Subcutaneous abdominal adipose tissue (tissue), 5 donors: ENCODE data around the gene MYOCD.

Experiments
- H3K27ac ChIP-seq: one replicate; pipeline ENCODE4 v1.7.0; 2013; ENCODE audit warnings: low read depth, mild to moderate bottlenecking, inconsistent platforms, low read length, moderate library complexity
- H3K27me3 ChIP-seq, 5 donors: one replicate each; pipeline ENCODE4 v1.7.0; 2013; ENCODE audit warnings: low read length in 5 of 5, inconsistent platforms in 1 of 5; ENCODE audit not compliant: control insufficient read depth in 5 of 5, insufficient read depth in 4 of 5
- H3K36me3 ChIP-seq, 5 donors: one replicate each; pipeline ENCODE4 v1.7.0; 2013; ENCODE audit warnings: low read length in 5 of 5; ENCODE audit not compliant: control insufficient read depth in 5 of 5, insufficient read depth in 5 of 5
- H3K4me1 ChIP-seq, 5 donors: one replicate each; pipeline ENCODE4 v1.7.0; 2013; ENCODE audit warnings: low read length in 5 of 5, mild to moderate bottlenecking in 3 of 5, moderate library complexity in 1 of 5; ENCODE audit not compliant: control insufficient read depth in 5 of 5, insufficient read depth in 5 of 5
- H3K4me3 ChIP-seq, 5 donors: one replicate each; pipeline ENCODE4 v1.7.0; 2013; ENCODE audit warnings: low read length in 5 of 5, low read depth in 1 of 5
- H3K9ac ChIP-seq, 5 donors: one replicate each; pipeline ENCODE4 v1.7.0; 2013; ENCODE audit warnings: low read length in 5 of 5, mild to moderate bottlenecking in 4 of 5, moderate library complexity in 3 of 5
- H3K9me3 ChIP-seq, 5 donors: one replicate each; pipeline ENCODE4 v1.7.0; 2013; ENCODE audit warnings: low read length in 5 of 5; ENCODE audit not compliant: control insufficient read depth in 5 of 5
- donor health status: healthy.
- donor health status: healthy.
- donor health status: healthy.
- donor health status: healthy.
- donor health status: healthy.

MYOCD gene, protein sequence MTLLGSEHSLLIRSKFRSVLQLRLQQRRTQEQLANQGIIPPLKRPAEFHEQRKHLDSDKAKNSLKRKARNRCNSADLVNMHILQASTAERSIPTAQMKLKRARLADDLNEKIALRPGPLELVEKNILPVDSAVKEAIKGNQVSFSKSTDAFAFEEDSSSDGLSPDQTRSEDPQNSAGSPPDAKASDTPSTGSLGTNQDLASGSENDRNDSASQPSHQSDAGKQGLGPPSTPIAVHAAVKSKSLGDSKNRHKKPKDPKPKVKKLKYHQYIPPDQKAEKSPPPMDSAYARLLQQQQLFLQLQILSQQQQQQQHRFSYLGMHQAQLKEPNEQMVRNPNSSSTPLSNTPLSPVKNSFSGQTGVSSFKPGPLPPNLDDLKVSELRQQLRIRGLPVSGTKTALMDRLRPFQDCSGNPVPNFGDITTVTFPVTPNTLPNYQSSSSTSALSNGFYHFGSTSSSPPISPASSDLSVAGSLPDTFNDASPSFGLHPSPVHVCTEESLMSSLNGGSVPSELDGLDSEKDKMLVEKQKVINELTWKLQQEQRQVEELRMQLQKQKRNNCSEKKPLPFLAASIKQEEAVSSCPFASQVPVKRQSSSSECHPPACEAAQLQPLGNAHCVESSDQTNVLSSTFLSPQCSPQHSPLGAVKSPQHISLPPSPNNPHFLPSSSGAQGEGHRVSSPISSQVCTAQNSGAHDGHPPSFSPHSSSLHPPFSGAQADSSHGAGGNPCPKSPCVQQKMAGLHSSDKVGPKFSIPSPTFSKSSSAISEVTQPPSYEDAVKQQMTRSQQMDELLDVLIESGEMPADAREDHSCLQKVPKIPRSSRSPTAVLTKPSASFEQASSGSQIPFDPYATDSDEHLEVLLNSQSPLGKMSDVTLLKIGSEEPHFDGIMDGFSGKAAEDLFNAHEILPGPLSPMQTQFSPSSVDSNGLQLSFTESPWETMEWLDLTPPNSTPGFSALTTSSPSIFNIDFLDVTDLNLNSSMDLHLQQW

DNA sequence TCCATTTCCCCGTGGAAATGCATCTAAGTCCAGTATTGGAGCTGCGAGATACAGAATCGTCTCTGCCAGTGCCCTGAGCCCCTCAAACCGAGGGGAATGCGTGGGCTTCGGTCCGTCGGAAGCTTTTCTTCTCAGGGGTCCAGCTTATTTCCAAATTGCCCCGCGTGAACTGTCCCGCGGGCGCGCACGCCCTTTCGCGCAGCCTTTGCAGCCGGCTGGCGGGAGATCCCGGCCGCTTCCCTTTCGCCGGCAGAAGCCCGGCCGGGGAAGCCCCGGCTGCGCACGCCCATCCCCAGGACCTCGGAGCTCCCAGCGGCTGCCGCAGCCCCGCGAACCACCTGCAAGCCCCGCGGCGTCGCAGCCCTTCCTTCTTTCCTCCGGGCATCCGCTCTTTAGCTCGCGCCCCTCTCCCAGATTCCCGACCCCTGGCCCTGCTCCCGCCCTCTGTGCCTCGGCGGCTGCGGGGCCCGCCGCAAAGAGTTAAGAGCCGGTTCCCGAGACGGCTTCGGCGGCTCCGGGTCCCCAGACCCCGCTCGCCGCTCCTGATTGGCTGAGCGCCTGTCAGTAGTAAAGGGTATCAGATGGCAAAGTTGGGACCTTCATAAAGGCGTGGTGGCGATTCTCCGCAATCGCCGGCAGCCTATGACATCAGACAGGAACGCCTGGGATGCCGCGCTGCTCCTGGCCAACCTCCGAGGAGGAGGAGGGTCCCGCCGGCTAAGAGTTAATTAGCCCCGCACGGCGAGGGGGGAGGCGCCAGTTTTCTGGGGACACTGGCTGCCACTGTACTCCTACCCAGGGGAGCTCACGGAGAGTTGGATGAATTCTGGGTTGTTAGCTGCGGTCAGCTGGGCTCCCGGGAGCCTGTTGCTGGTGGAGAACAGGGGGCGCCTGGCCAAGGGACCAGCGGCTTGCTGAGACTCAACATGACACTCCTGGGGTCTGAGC lies at the start of gene MYOCD:
Gene MYOCD, plus strand, starts transcription at position 628 of the 948 bp plus-strand sequence. Its CDS starts 299 bp downstream, at position 927.
- H3K36me3 ChIP-seq, result no peaks in the 10 kb centered on the region
- H3K27me3 ChIP-seq, result peaks cover 9 to 31% (median 29%) of the 10 kb centered on the region in 5 donors
- H3K9ac ChIP-seq, result peak within 1 kb of the TSS in 1 of 5 donors; percentile 26
- no peak within 1 kb of the TSS for H3K27ac ChIP-seq
- H3K4me1 ChIP-seq, result peaks cover 0 to 15% (median 14%) of the 10 kb centered on the region in 5 donors
- no peaks in the 10 kb centered on the region for H3K9me3 ChIP-seq
- peak within 1 kb of the TSS; percentile 54 to 74 (median 63) for H3K4me3 ChIP-seq

DNA sequence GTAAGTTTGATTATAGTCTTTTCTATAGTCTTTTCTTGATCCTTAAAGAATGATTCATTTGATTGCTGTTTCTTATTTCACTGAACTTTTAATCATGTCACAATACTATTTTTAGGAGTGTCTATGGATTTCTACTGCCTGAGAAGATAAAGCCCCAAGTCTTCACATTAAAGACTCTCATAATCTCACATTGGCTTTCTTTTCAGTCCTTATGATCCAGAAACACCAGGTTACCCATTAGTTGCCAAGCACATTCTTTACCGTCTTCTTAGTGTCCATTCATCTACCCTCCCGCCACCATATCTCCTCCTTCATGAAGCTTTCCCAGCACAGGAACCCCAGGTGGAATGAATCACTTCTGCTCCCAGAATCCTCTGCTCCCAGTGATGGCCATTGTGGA lies 49.5 kb upstream of the MYOCD start:
- Histone ChIP-seq H3K27me3 (no peaks in the 10 kb centered on the region), H3K27ac (no peak overlapping the region), H3K36me3 (no peaks in the 10 kb centered on the region), H3K9me3 (no peaks in the 10 kb centered on the region), H3K9ac (no peak overlapping the region), H3K4me3 (no peak overlapping the region), H3K4me1 (peaks cover 0 to 10% (median 5%) of the 10 kb centered on the region in 5 donors)

DNA sequence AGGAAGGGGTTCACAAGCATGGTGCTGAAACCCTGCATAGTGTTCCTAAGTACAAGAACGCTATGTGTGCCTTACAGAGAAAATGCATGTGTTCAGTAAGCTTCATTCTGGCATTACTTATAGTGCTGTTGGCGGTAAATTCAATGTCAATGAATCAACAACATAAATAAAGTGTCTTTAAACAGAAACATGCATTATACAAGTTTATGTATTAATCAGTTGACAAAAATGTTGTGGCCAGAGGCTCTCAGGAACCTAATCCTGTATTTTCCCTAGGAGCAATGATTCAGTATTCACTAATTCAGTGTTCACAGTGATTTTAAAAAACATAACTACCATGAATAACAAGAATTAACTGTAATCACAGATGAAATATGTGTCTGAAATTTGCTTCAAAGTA lies 47.1 kb upstream of the MYOCD start:
- H3K27me3 ChIP-seq, result no peaks in the 10 kb centered on the region
- H3K9ac ChIP-seq, result no peak overlapping the region
- H3K27ac ChIP-seq, result no peak overlapping the region
- no peaks in the 10 kb centered on the region for H3K36me3 ChIP-seq
- no peaks in the 10 kb centered on the region for H3K9me3 ChIP-seq
- peaks cover 0 to 20% (median 10%) of the 10 kb centered on the region in 5 donors for H3K4me1 ChIP-seq
- no peak overlapping the region for H3K4me3 ChIP-seq

DNA sequence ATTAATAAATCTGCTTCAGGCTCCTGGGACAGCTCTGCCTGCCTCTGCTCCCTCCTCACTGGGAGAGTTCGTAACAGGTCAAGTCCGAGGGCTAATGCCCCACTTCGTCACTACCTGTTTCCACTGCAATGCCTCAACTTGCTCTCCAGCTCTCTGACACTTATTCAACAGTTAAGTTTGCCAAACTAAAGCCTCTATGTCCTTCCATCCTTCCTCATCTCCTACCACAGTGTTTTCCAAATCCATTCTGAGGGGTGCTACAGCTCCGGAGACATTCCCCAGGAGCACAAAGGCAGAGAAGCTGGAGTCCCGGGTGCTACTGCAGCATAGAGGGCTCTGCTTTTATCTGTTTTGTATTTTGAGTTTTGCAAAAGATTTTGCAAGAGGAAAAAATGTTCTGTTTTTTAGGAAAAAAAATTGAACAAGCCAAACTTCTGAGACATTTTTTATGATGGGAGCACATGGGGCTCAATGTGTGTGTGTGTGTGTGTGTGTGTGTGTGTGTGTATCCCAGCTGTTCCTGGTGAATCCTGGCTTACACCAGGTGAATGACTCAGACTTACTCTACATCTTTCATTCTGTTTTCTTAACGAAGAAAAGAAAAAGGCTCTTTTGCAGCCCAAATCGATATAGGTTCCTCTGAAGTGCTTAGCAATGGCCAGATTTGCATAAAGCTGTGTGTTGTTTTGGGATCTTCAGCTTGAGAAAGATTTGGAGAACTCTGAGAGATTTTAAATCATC lies 46.1 kb upstream of the MYOCD start:
- Histone ChIP-seq H3K4me1 (peaks cover 0 to 20% (median 10%) of the 10 kb centered on the region in 5 donors), H3K27ac (no peak overlapping the region), H3K9me3 (no peaks in the 10 kb centered on the region), H3K27me3 (no peaks in the 10 kb centered on the region), H3K36me3 (no peaks in the 10 kb centered on the region), H3K9ac (no peak overlapping the region), H3K4me3 (no peak overlapping the region)

DNA sequence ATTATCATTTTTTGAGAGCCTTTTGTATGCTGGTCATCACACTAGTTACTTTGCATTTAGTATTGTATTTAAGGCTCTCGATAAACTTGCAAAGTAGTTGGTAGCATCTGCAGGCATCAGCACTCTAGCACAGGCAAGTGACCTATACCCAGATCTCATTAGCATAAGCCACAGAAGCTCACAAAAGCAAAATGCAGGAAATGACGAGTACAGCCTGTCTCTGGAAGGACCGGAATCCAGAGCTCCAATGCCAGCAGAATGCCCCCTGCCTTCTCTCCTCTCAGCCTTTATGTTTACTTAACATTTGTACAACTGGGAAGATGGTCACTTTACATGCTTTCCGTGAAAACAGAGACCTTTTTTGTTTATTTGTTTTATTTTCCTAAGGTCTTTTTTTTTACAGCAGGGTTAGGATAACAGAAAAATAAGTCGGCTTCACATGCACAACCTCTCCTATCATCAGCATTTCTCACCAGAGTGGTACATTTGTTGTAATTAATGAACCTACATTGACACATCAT lies 45.4 kb upstream of the MYOCD start:
- Histone ChIP-seq H3K27ac (no peak overlapping the region), H3K36me3 (no peaks in the 10 kb centered on the region), H3K9me3 (no peaks in the 10 kb centered on the region), H3K27me3 (no peaks in the 10 kb centered on the region), H3K9ac (no peak overlapping the region), H3K4me1 (peaks cover 0 to 20% (median 10%) of the 10 kb centered on the region in 5 donors), H3K4me3 (no peak overlapping the region)

DNA sequence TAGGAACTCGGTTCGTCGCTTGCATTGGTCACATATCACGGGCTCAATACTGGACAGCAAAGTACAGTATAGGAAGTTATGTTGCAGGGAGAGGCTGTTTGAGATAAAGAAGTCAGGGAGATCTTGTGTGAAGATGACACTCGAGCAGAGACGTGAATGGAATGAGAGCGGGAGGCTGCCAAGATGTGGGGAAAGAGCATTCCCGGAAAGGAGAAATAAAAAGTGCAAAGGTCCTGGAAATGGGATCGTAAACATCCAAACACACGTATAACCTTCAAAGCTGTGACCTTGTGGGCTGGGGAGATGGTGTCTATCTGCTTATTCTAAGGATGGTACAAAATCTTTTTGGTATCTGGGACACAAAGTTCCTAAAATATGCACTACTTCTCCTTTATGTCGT lies 43.0 kb upstream of the MYOCD start:
- Histone ChIP-seq H3K9ac (no peak overlapping the region), H3K27ac (no peak overlapping the region), H3K27me3 (no peaks in the 10 kb centered on the region), H3K4me1 (peaks cover 2 to 20% (median 10%) of the 10 kb centered on the region in 5 donors), H3K9me3 (no peaks in the 10 kb centered on the region), H3K4me3 (no peak overlapping the region), H3K36me3 (no peaks in the 10 kb centered on the region)

DNA sequence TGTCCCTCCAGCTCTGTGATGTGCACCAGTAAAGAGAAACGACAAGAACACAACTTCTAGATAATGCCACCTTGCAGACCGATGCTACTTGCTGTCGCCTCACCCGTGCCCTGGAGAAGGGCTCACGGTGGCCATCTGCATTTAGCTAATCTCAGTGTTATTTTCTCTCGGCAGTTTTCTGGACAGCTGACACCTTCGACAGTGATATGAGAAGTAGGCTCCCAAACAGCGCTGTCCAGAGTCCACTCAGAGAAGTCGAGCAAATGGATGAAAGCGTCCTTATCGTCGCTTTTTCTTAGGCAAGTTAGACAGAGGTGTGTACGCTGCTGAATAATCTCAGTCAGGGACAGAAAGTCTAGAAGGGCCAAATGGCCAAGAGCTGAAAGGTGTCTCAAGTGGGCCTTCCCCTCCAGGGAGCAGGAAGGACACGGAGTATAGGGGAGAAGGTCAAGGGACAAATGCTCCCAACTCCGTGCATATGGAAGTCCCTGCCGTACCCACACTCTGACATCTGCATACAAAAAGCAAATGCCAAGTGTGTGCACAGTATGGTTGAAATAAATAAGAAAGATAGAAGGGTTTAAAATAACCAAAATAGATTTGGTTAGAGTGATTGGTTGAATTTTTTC lies 42.4 kb upstream of the MYOCD start:
- no peak overlapping the region for H3K4me3 ChIP-seq
- H3K36me3 ChIP-seq, result no peaks in the 10 kb centered on the region
- no peaks in the 10 kb centered on the region for H3K9me3 ChIP-seq
- H3K27me3 ChIP-seq, result no peaks in the 10 kb centered on the region
- H3K27ac ChIP-seq, result no peak overlapping the region
- H3K4me1 ChIP-seq, result peaks cover 2 to 25% (median 11%) of the 10 kb centered on the region in 5 donors
- H3K9ac ChIP-seq, result no peak overlapping the region

DNA sequence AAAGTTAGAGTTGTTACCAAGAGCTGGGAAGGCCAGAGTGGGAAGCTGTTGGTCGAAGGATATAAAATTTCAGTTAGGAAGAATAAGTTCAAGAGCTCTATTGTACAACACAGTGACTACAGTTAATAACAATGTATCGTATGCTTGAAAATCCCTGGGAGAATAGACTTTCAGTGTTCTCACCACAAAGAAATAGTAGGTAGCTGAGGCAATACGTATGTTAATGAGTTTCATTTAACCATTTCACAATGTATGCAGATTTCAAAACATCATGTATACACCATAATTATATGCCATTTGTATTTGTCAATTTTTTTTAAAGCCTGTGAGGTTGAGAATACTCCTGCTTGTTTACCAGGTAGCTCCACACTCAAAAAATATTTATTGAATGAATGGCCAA lies 41.5 kb upstream of the MYOCD start:
- H3K27ac ChIP-seq, result no peak overlapping the region

More for the DNA sequence above, 41.5 kb upstream of the MYOCD start:
- H3K27me3 ChIP-seq, result no peaks in the 10 kb centered on the region
- H3K4me3 ChIP-seq, result no peak overlapping the region
- no peaks in the 10 kb centered on the region for H3K9me3 ChIP-seq
- no peaks in the 10 kb centered on the region for H3K36me3 ChIP-seq
- peaks cover 2 to 27% (median 11%) of the 10 kb centered on the region in 5 donors for H3K4me1 ChIP-seq
- H3K9ac ChIP-seq, result no peak overlapping the region
